ENCODE measurements around the gene GFI1B. TPM values are rescaled to one million over a fixed set of nuclear protein-coding genes. Genes with fewer than 3 reads are reported as not detected.

Gene GFI1B
- polyA plus RNA-seq, 1 experiment, result 0.16 TPM

GRCh38 chr9:133031130-133031422 is 52.6 kb downstream of the GFI1B start:
- DNase-seq (ENCODE audit: low read depth, low spot score), result no peak
- ChIA-PET POLR2A (interaction anchor here (0.6 to 1.6 kb wide), 8 partner anchors 9 to 362 kb away, joined by 3 to 10 read pairs (median 5); partner anchors contain the start of genes DDX31, MED22 and RPL7A), CTCF (interaction anchor here (2.9 to 4.7 kb wide), 4 partner anchors 9 to 116 kb away, joined by 11 to 57 read pairs (median 18); no protein-coding TSS in a partner anchor)
- peak overlapping the region; percentile 83 for H3K27ac ChIP-seq (ENCODE audit: low read depth, low read length)
- H3K4me3 ChIP-seq (ENCODE audit: low read depth, low read length), result peak overlapping the region; percentile 96
- TF ChIP-seq, protein P1, sequence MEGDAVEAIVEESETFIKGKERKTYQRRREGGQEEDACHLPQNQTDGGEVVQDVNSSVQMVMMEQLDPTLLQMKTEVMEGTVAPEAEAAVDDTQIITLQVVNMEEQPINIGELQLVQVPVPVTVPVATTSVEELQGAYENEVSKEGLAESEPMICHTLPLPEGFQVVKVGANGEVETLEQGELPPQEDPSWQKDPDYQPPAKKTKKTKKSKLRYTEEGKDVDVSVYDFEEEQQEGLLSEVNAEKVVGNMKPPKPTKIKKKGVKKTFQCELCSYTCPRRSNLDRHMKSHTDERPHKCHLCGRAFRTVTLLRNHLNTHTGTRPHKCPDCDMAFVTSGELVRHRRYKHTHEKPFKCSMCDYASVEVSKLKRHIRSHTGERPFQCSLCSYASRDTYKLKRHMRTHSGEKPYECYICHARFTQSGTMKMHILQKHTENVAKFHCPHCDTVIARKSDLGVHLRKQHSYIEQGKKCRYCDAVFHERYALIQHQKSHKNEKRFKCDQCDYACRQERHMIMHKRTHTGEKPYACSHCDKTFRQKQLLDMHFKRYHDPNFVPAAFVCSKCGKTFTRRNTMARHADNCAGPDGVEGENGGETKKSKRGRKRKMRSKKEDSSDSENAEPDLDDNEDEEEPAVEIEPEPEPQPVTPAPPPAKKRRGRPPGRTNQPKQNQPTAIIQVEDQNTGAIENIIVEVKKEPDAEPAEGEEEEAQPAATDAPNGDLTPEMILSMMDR (IDR thresholded peaks at IDR 0.05; ENCODE audit: low read depth, low read length), result no peak
- no peaks in the 10 kb centered on the region; the same call in 1 of the 2 replicates for H3K9me3 ChIP-seq (ENCODE audit: control insufficient read depth, insufficient read depth, low read length)
- H3K27me3 ChIP-seq (ENCODE audit: control insufficient read depth, insufficient read depth, low read length), result no peaks in the 10 kb centered on the region

GRCh38 chr9:133031496-133031911 is 53.0 kb downstream of the GFI1B start:
- TF ChIP-seq, protein P1 (IDR thresholded peaks at IDR 0.05; ENCODE audit: low read depth, low read length), result no peak
- no peaks in the 10 kb centered on the region for H3K27me3 ChIP-seq (ENCODE audit: control insufficient read depth, insufficient read depth, low read length)
- no peak overlapping the region for H3K27ac ChIP-seq (ENCODE audit: low read depth, low read length)
- DNase-seq (ENCODE audit: low read depth, low spot score), result no peak
- H3K4me3 ChIP-seq (ENCODE audit: low read depth, low read length), result peak overlapping the region; percentile 96
- no peaks in the 10 kb centered on the region; the same call in 1 of the 2 replicates for H3K9me3 ChIP-seq (ENCODE audit: control insufficient read depth, insufficient read depth, low read length)
- ChIA-PET CTCF (interaction anchor here (0.6 to 4.7 kb wide), 5 partner anchors 9 to 129 kb away, joined by 7 to 57 read pairs (median 12); no protein-coding TSS in a partner anchor), POLR2A (interaction anchor here (0.6 to 1.6 kb wide), 8 partner anchors 9 to 362 kb away, joined by 3 to 10 read pairs (median 5); partner anchors contain the start of genes DDX31, MED22 and RPL7A)

- POLR2A ChIA-PET, result no interaction called here
- H3K27me3 ChIP-seq (ENCODE audit: control insufficient read depth, insufficient read depth, low read length), result no peaks in the 10 kb centered on the region
- TF ChIP-seq, protein P1 (IDR thresholded peaks at IDR 0.05; ENCODE audit: low read depth, low read length), result no peak
- no peaks in the 10 kb centered on the region; the same call in 1 of the 2 replicates for H3K9me3 ChIP-seq (ENCODE audit: control insufficient read depth, insufficient read depth, low read length)
- H3K27ac ChIP-seq (ENCODE audit: low read depth, low read length), result no peak overlapping the region
- no peak for DNase-seq (ENCODE audit: low read depth, low spot score)
- CTCF ChIA-PET, result interaction anchor here (0.6 to 4.7 kb wide), 5 partner anchors 9 to 128 kb away, joined by 7 to 57 read pairs (median 12); no protein-coding TSS in a partner anchor
- no peak overlapping the region for H3K4me3 ChIP-seq (ENCODE audit: low read depth, low read length)
Observed at GRCh38 chr9:133032171-133032570, 53.7 kb downstream of the GFI1B start.

DNA sequence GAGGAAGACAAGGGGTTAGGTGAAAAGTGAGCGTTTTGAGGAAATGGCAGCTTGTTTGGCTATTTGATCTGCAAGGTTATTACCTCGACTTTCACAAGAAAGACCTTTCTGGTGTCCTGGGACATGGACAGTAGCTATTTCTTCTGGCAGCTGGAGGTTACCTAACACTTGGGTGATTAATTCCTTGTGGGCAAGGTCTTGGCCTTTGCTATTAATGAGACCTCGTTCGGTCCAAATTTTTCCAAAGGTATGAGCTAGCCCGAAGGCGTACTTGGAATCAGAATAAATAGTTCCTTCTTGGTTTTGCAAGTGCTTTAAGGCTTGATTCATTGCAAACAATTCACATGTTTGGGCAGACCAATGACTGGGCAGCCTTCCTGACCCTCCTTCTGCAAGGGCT is 57.2 kb downstream of the GFI1B start:
- H3K9me3 ChIP-seq (ENCODE audit: control insufficient read depth, insufficient read depth, low read length), result no peaks in the 10 kb centered on the region; the same call in 1 of the 2 replicates
- CTCF ChIA-PET, result interaction anchor here (0.6 to 1.7 kb wide), 4 partner anchors 10 to 112 kb away, joined by 3 to 12 read pairs (median 4); no protein-coding TSS in a partner anchor
- POLR2A ChIA-PET, result no interaction called here
- H3K4me3 ChIP-seq (ENCODE audit: low read depth, low read length), result no peak overlapping the region
- no peak for DNase-seq (ENCODE audit: low read depth, low spot score)
- TF ChIP-seq, protein P1 (IDR thresholded peaks at IDR 0.05; ENCODE audit: low read depth, low read length), result no peak
- H3K27ac ChIP-seq (ENCODE audit: low read depth, low read length), result no peak overlapping the region
- H3K27me3 ChIP-seq (ENCODE audit: control insufficient read depth, insufficient read depth, low read length), result no peaks in the 10 kb centered on the region

DNA sequence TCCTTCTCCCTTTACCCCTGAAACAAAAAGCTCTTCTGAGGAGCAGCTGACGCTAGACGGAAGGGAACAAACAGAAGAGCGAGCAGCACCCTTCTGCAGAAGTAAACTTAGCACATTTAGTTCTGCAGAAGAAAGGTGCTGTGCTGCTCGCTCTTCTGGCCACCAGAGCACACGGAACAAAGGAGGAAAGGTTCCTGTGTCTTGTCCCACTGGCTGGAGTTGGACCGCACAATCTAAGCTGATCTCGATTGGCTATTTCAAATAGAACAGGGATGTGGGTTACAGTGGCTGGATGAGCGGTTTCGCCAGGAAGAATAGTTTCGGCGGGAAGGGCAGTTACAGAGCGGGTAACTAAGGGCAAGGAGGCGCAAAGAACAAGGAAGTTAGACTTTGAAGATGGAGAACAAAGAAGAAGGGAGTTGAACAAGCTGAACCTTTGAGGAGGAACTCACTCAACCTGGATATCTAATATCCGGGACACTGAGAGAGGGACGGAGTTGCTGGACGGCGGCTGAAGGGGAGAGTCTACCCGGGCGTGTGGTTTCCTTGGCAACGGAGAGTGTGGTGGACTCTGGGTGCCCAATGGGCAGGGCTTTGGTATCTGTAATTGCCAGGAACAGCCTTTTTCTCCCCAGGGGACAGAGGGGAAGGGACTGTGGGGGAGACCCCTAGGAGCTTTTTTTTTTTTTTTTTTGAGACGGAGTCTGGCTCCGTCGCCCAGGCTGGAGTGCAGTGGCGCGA is 59.5 kb downstream of the GFI1B start:
- no peak overlapping the region for H3K27ac ChIP-seq (ENCODE audit: low read depth, low read length)
- ChIA-PET POLR2A (interaction anchor here (0.7 kb wide), 1 partner anchor 216 kb away, joined by 3 read pairs; no protein-coding TSS in a partner anchor), CTCF (interaction anchor here (0.7 to 3.8 kb wide), 4 partner anchors 15 to 110 kb away, joined by 3 to 18 read pairs (median 4); no protein-coding TSS in a partner anchor)
- H3K27me3 ChIP-seq (ENCODE audit: control insufficient read depth, insufficient read depth, low read length), result no peaks in the 10 kb centered on the region
- TF ChIP-seq, protein P1 (IDR thresholded peaks at IDR 0.05; ENCODE audit: low read depth, low read length), result no peak
- no peak for DNase-seq (ENCODE audit: low read depth, low spot score)
- H3K4me3 ChIP-seq (ENCODE audit: low read depth, low read length), result no peak overlapping the region
- H3K9me3 ChIP-seq (ENCODE audit: control insufficient read depth, insufficient read depth, low read length), result no peaks in the 10 kb centered on the region
